ENCODE measurements around the gene WDFY2.
"Not testable (repeated sequence)": the region's sequence is repeated elsewhere in the genome, so short reads cannot be mapped to it uniquely, and the experiment has no call there.

WDFY2 gene

GRCh38 chr13:51645154-51645650 lies 60.9 kb downstream of the WDFY2 start:
- peaks cover 3% of the 10 kb centered on the region for H3K36me3 Mint-ChIP-seq
- H3K27me3 Mint-ChIP-seq = no peaks in the 10 kb centered on the region
- H3K4me3 Mint-ChIP-seq = peak overlapping the region; percentile 59
- peak overlapping the region; percentile 88 for H3K27ac Mint-ChIP-seq
- peaks cover 49% of the 10 kb centered on the region for H3K4me1 Mint-ChIP-seq (ENCODE audit: low read depth)
- H3K9me3 Mint-ChIP-seq (ENCODE audit: low read depth) = no peaks in the 10 kb centered on the region

- peak overlapping the region; percentile 59 for H3K4me3 Mint-ChIP-seq
- H3K27me3 Mint-ChIP-seq = no peaks in the 10 kb centered on the region
- peak overlapping the region; percentile 88 for H3K27ac Mint-ChIP-seq
- peaks cover under 1% of the 10 kb centered on the region for H3K9me3 Mint-ChIP-seq (ENCODE audit: low read depth)
- H3K36me3 Mint-ChIP-seq = peaks cover 3% of the 10 kb centered on the region
- H3K4me1 Mint-ChIP-seq (ENCODE audit: low read depth) = peaks cover 49% of the 10 kb centered on the region
These were observed 61.8 kb downstream of the WDFY2 start for GRCh38 chr13:51645761-51646670.

- H3K36me3 Mint-ChIP-seq = peaks cover under 1% of the 10 kb centered on the region
- peak overlapping the region; percentile 88 for H3K27ac Mint-ChIP-seq
- no peak overlapping the region for H3K4me3 Mint-ChIP-seq
- peaks cover 49% of the 10 kb centered on the region for H3K4me1 Mint-ChIP-seq (ENCODE audit: low read depth)
- H3K27me3 Mint-ChIP-seq = no peaks in the 10 kb centered on the region
- peaks cover 8% of the 10 kb centered on the region for H3K9me3 Mint-ChIP-seq (ENCODE audit: low read depth)
These were observed 62.8 kb downstream of the WDFY2 start for GRCh38 chr13:51647067-51647466.

- H3K27ac Mint-ChIP-seq, H3K27me3 Mint-ChIP-seq, H3K4me3 Mint-ChIP-seq: not testable (repeated sequence)
- H3K36me3 Mint-ChIP-seq = peaks cover 23% of the 10 kb centered on the region
- H3K4me1 Mint-ChIP-seq (ENCODE audit: low read depth) = peaks cover 20% of the 10 kb centered on the region
- H3K9me3 Mint-ChIP-seq (ENCODE audit: low read depth) = peaks cover 24% of the 10 kb centered on the region
These were observed 67.9 kb downstream of the WDFY2 start for GRCh38 chr13:51652193-51652592.

GRCh38 chr13:51659276-51660127 lies 75.2 kb downstream of the WDFY2 start:
- H3K36me3 Mint-ChIP-seq = peaks cover 36% of the 10 kb centered on the region
- no peak overlapping the region for H3K27ac Mint-ChIP-seq
- peaks cover 17% of the 10 kb centered on the region for H3K9me3 Mint-ChIP-seq (ENCODE audit: low read depth)
- H3K27me3 Mint-ChIP-seq = no peaks in the 10 kb centered on the region
- peaks cover 27% of the 10 kb centered on the region for H3K4me1 Mint-ChIP-seq (ENCODE audit: low read depth)
- no peak overlapping the region for H3K4me3 Mint-ChIP-seq

- Mint-ChIP-seq H3K27ac (no peak overlapping the region), H3K27me3 (no peaks in the 10 kb centered on the region), H3K9me3 (ENCODE audit: low read depth) (peaks cover 13% of the 10 kb centered on the region), H3K4me1 (ENCODE audit: low read depth) (peaks cover 27% of the 10 kb centered on the region), H3K36me3 (peaks cover 27% of the 10 kb centered on the region), H3K4me3 (no peak overlapping the region)
These were observed 76.6 kb downstream of the WDFY2 start for GRCh38 chr13:51660813-51661212.

GRCh38 chr13:51663973-51664957 lies 80.0 kb downstream of the WDFY2 start:
- H3K4me3 Mint-ChIP-seq = no peak overlapping the region

GRCh38 chr13:51665456-51665855 lies 81.2 kb downstream of the WDFY2 start:
- H3K9me3 Mint-ChIP-seq (ENCODE audit: low read depth) = no peaks in the 10 kb centered on the region
- no peak overlapping the region for H3K4me3 Mint-ChIP-seq
- no peaks in the 10 kb centered on the region for H3K27me3 Mint-ChIP-seq
- no peak overlapping the region for H3K27ac Mint-ChIP-seq
- peaks cover 12% of the 10 kb centered on the region for H3K36me3 Mint-ChIP-seq
- peaks cover 29% of the 10 kb centered on the region for H3K4me1 Mint-ChIP-seq (ENCODE audit: low read depth)

More at GRCh38 chr13:51663973-51664957, 80.0 kb downstream of the WDFY2 start:
- H3K27ac Mint-ChIP-seq = peak overlapping the region; percentile 25
- peaks cover 27% of the 10 kb centered on the region for H3K4me1 Mint-ChIP-seq (ENCODE audit: low read depth)
- H3K27me3 Mint-ChIP-seq = no peaks in the 10 kb centered on the region
- H3K36me3 Mint-ChIP-seq = peaks cover 15% of the 10 kb centered on the region
- H3K9me3 Mint-ChIP-seq (ENCODE audit: low read depth) = no peaks in the 10 kb centered on the region

- Mint-ChIP-seq H3K27me3 (no peaks in the 10 kb centered on the region), H3K36me3 (peaks cover 15% of the 10 kb centered on the region), H3K4me3 (no peak overlapping the region), H3K27ac (no peak overlapping the region), H3K9me3 (ENCODE audit: low read depth) (no peaks in the 10 kb centered on the region), H3K4me1 (ENCODE audit: low read depth) (peaks cover 29% of the 10 kb centered on the region)
These were observed 82.1 kb downstream of the WDFY2 start for GRCh38 chr13:51666374-51666773.

GRCh38 chr13:51666839-51667238 lies 82.6 kb downstream of the WDFY2 start:
- H3K27ac Mint-ChIP-seq = no peak overlapping the region
- H3K27me3 Mint-ChIP-seq = no peaks in the 10 kb centered on the region
- H3K4me1 Mint-ChIP-seq (ENCODE audit: low read depth) = peaks cover 29% of the 10 kb centered on the region
- H3K36me3 Mint-ChIP-seq = peaks cover 16% of the 10 kb centered on the region
- H3K4me3 Mint-ChIP-seq = no peak overlapping the region
- H3K9me3 Mint-ChIP-seq (ENCODE audit: low read depth) = no peaks in the 10 kb centered on the region

GRCh38 chr13:51668580-51669195 lies 84.4 kb downstream of the WDFY2 start:
- H3K27me3 Mint-ChIP-seq = no peaks in the 10 kb centered on the region
- H3K4me3 Mint-ChIP-seq = no peak overlapping the region
- no peaks in the 10 kb centered on the region for H3K9me3 Mint-ChIP-seq (ENCODE audit: low read depth)
- H3K27ac Mint-ChIP-seq = no peak overlapping the region
- H3K36me3 Mint-ChIP-seq = peaks cover 12% of the 10 kb centered on the region
- H3K4me1 Mint-ChIP-seq (ENCODE audit: low read depth) = peaks cover 31% of the 10 kb centered on the region

- Mint-ChIP-seq H3K4me3 (no peak overlapping the region), H3K9me3 (ENCODE audit: low read depth) (no peaks in the 10 kb centered on the region), H3K27me3 (no peaks in the 10 kb centered on the region), H3K27ac (no peak overlapping the region), H3K36me3 (peaks cover 24% of the 10 kb centered on the region), H3K4me1 (ENCODE audit: low read depth) (peaks cover 14% of the 10 kb centered on the region)
These were observed 88.9 kb downstream of the WDFY2 start for GRCh38 chr13:51673165-51673564.

GRCh38 chr13:51674276-51674675 lies 90.0 kb downstream of the WDFY2 start:
- Mint-ChIP-seq H3K4me1 (ENCODE audit: low read depth) (peaks cover 14% of the 10 kb centered on the region), H3K27ac (no peak overlapping the region), H3K4me3 (no peak overlapping the region), H3K27me3 (no peaks in the 10 kb centered on the region), H3K36me3 (peaks cover 30% of the 10 kb centered on the region), H3K9me3 (ENCODE audit: low read depth) (no peaks in the 10 kb centered on the region)

GRCh38 chr13:51675385-51675784 lies 91.1 kb downstream of the WDFY2 start:
- Mint-ChIP-seq H3K27me3 (no peaks in the 10 kb centered on the region), H3K9me3 (ENCODE audit: low read depth) (no peaks in the 10 kb centered on the region), H3K36me3 (peaks cover 36% of the 10 kb centered on the region), H3K4me1 (ENCODE audit: low read depth) (peaks cover 12% of the 10 kb centered on the region), H3K4me3 (no peak overlapping the region), H3K27ac (no peak overlapping the region)
